Skeletal muscle tissue (tissue), 4 donors: ENCODE measurements around the gene ANKH. TPM values are rescaled to one million over a fixed set of nuclear protein-coding genes. Genes with fewer than 3 reads are reported as not detected.

ENCODE experiments used
- H3K27ac ChIP-seq: one replicate; pipeline ENCODE4 v1.7.0; 2013; ENCODE audit warnings: mild to moderate bottlenecking, low read depth, low read length, inconsistent platforms
- H3K27me3 ChIP-seq, 3 donors: one replicate each; pipeline ENCODE4 v1.7.0; 2013; ENCODE audit warnings: low read length in 3 of 3; ENCODE audit not compliant: control insufficient read depth in 3 of 3, insufficient read depth in 3 of 3
- H3K36me3 ChIP-seq, 3 donors: one replicate each; pipeline ENCODE4 v1.7.0; 2013; ENCODE audit warnings: low read length in 3 of 3; ENCODE audit not compliant: control insufficient read depth in 3 of 3, insufficient read depth in 3 of 3
- H3K4me1 ChIP-seq, 3 donors: one replicate each; pipeline ENCODE4 v1.7.0; 2013; ENCODE audit warnings: low read length in 3 of 3, mild to moderate bottlenecking in 3 of 3; ENCODE audit not compliant: control insufficient read depth in 3 of 3, insufficient read depth in 3 of 3
- H3K4me3 ChIP-seq, 3 donors: one replicate each; pipeline ENCODE4 v1.7.0; 2013; ENCODE audit warnings: low read length in 3 of 3
- H3K9ac ChIP-seq, 3 donors: one replicate each; pipeline ENCODE4 v1.7.0; 2013; ENCODE audit warnings: low read length in 3 of 3, mild to moderate bottlenecking in 3 of 3, moderate library complexity in 2 of 3, low read depth in 1 of 3
- H3K9me3 ChIP-seq, 3 donors: one replicate each; pipeline ENCODE4 v1.7.0; 2013; ENCODE audit warnings: low read length in 3 of 3; ENCODE audit not compliant: control insufficient read depth in 3 of 3
- total RNA-seq: library from RNA; depleted of rRNA; stranded (reverse); fragments of >200 nt; gene quantifications from one replicate; pipeline ENCODE4 v1.2.3, GENCODE V29; 2014
- donor health status: Osteomylitis.

The ANKH gene
- total RNA-seq, 1 donor from 2014 or later = 13.0 TPM

GRCh38 chr5:14727428-14727865 lies 144.1 kb downstream of the ANKH start:
- Histone ChIP-seq H3K4me3 (peak overlapping the region in 1 of 3 donors; percentile 2), H3K27ac (peak overlapping the region; percentile 54), H3K9ac (peak overlapping the region; percentile 35 to 48 (median 37)), H3K9me3 (no peaks in the 10 kb centered on the region), H3K4me1 (peaks cover 35 to 50% (median 46%) of the 10 kb centered on the region in 3 donors), H3K36me3 (peaks cover 0 to 13% (median 0%) of the 10 kb centered on the region in 3 donors), H3K27me3 (no peaks in the 10 kb centered on the region)

- Histone ChIP-seq H3K27me3 (no peaks in the 10 kb centered on the region), H3K9me3 (no peaks in the 10 kb centered on the region), H3K4me3 (peak overlapping the region in 2 of 3 donors; percentile 41 to 52), H3K4me1 (peaks cover 35 to 52% (median 46%) of the 10 kb centered on the region in 3 donors), H3K27ac (peak overlapping the region; percentile 54), H3K36me3 (peaks cover 0 to 10% (median 0%) of the 10 kb centered on the region in 3 donors), H3K9ac (peak overlapping the region in 2 of 3 donors; percentile 4 to 58)
Measured at GRCh38 chr5:14726066-14726838, 145.3 kb downstream of the ANKH start.

- Histone ChIP-seq H3K9me3 (no peaks in the 10 kb centered on the region), H3K4me1 (peaks cover 35 to 52% (median 46%) of the 10 kb centered on the region in 3 donors), H3K4me3 (no peak overlapping the region), H3K9ac (no peak overlapping the region), H3K27ac (no peak overlapping the region), H3K36me3 (peaks cover 0 to 3% (median 0%) of the 10 kb centered on the region in 3 donors), H3K27me3 (no peaks in the 10 kb centered on the region)
Measured at GRCh38 chr5:14724633-14725032, 146.9 kb downstream of the ANKH start.

GRCh38 chr5:14723701-14724132 lies 147.9 kb downstream of the ANKH start:
- Histone ChIP-seq H3K27ac (no peak overlapping the region), H3K36me3 (no peaks in the 10 kb centered on the region), H3K4me3 (no peak overlapping the region), H3K4me1 (peaks cover 33 to 49% (median 40%) of the 10 kb centered on the region in 3 donors), H3K27me3 (no peaks in the 10 kb centered on the region), H3K9ac (no peak overlapping the region), H3K9me3 (no peaks in the 10 kb centered on the region)

- Histone ChIP-seq H3K27me3 (no peaks in the 10 kb centered on the region), H3K4me3 (no peak overlapping the region), H3K36me3 (no peaks in the 10 kb centered on the region), H3K4me1 (peaks cover 25 to 41% (median 32%) of the 10 kb centered on the region in 3 donors), H3K27ac (no peak overlapping the region), H3K9me3 (no peaks in the 10 kb centered on the region), H3K9ac (no peak overlapping the region)
Measured at GRCh38 chr5:14722923-14723322, 148.7 kb downstream of the ANKH start.

GRCh38 chr5:14721990-14722656 lies 149.5 kb downstream of the ANKH start:
- Histone ChIP-seq H3K27me3 (no peaks in the 10 kb centered on the region), H3K9me3 (no peaks in the 10 kb centered on the region), H3K36me3 (peaks cover 2 to 4% (median 3%) of the 10 kb centered on the region in 3 donors), H3K4me3 (no peak overlapping the region), H3K9ac (no peak overlapping the region), H3K27ac (no peak overlapping the region), H3K4me1 (peaks cover 19 to 34% (median 26%) of the 10 kb centered on the region in 3 donors)

- Histone ChIP-seq H3K9ac (no peak overlapping the region), H3K4me1 (peaks cover 5 to 18% (median 11%) of the 10 kb centered on the region in 3 donors), H3K9me3 (no peaks in the 10 kb centered on the region), H3K27me3 (no peaks in the 10 kb centered on the region), H3K27ac (no peak overlapping the region), H3K36me3 (peaks cover 9 to 16% (median 13%) of the 10 kb centered on the region in 3 donors), H3K4me3 (no peak overlapping the region)
Measured at GRCh38 chr5:14720236-14720923, 151.2 kb downstream of the ANKH start.

GRCh38 chr5:14718778-14719177 lies 152.8 kb downstream of the ANKH start:
- no peak overlapping the region for H3K27ac ChIP-seq
- H3K4me3 ChIP-seq = no peak overlapping the region
- H3K36me3 ChIP-seq = peaks cover 19 to 26% (median 23%) of the 10 kb centered on the region in 3 donors
- no peak overlapping the region for H3K9ac ChIP-seq
- H3K27me3 ChIP-seq = no peaks in the 10 kb centered on the region
- H3K4me1 ChIP-seq = peaks cover 3 to 15% (median 7%) of the 10 kb centered on the region in 3 donors
- no peaks in the 10 kb centered on the region for H3K9me3 ChIP-seq

GRCh38 chr5:14716755-14717752 lies 154.5 kb downstream of the ANKH start:
- Histone ChIP-seq H3K4me3 (no peak overlapping the region), H3K4me1 (peaks cover 3 to 9% (median 4%) of the 10 kb centered on the region in 3 donors), H3K9ac (no peak overlapping the region), H3K27ac (no peak overlapping the region), H3K9me3 (no peaks in the 10 kb centered on the region), H3K27me3 (no peaks in the 10 kb centered on the region), H3K36me3 (peaks cover 36 to 40% (median 39%) of the 10 kb centered on the region in 3 donors)
